ENCODE measurements around the gene GTF2H4.
A peak's percentile ranks its signal among the peaks of the same experiment; 100 is the strongest.

Gene GTF2H4

DNA sequence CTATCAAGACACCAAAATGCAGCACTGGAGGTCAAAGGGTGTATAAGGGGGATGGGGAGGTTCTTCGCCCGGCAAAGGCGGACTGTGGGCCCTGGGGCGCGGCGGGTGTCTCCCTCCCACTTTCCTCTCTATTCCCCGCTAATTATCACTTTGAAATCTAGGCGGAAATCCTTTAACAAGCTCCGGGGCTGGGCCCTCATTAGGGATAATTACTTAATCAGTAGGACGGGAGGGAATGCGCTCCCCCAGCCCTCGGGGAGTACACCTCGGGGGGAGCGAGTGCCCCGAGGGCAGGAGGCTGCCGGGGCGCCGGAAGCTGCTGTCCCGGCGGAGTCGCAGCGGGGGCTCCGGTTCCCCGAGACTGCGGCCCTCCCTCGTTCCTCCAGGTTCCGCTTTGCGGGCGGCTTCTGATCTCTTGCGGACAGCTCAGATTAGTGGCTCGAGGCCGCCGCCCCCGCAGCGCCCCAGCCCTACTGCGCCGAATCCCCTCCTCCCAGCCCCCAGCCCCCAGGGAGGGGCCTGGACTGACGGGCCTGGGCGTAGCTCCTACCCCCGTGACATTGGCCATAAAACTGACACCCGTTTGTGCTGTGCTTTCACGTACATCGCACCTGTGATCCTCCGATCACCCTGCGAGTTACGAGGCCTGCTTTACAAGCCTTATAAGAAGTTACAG lies 47.5 kb downstream of the GTF2H4 start:
- DNase-seq (ENCODE audit: low read depth in 2 of 2) = peak; percentile 66 to 78

DNA sequence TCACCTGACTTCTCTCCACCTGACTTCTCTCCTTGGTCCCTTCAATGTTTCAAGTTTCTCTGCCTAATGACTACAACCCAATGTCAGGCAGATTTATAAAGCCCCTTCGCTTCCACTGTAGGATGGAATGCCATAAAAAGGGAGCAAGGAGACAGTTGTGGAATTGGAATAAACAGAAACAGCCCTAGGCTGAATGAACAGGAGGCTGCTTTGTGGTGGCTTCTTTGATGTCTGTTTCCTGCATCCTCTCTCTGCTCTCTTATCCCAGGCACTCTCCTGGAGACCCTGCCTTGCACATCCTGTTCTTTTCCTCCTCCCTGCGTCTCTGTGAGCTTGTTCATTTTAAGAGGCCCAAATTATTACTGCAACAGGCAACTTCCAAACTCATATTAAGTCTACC lies 49.7 kb downstream of the GTF2H4 start:
- no peak for DNase-seq (ENCODE audit: low read depth in 2 of 2)

DNA sequence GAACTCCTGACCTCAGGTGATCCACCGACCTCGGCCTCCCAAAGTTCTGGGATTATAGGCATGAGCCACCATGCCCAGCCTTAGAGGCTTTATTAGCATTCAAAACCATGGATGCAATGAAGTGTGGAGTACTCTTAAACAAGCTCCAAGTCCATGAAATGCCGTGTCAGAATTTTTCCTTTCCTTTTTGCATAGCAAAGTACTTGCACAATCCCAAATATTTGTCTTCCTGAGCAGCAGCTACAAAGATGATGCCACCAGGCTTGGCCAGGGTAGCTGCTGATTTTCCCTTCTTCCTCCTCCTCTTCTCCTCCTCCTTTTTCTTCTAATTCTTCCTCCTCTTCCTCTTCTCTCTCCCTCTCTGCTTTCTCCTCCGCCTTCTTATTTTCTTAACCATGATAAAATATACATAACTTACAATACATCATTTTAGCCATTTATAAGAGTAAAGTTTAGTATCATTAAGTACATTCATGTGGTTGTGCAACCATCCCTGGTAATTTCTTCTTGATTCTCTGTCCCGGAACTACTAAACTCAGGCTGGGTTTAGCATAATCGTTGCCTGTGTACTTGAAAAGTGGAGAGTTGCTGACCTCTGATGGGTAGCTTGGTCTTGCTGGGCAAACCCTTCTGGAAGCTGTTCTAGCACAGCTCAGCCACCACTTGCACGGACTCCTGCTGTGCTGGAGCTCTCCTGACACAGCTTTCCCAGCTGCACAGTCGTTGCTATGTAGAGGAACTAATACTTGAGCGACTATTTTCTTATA lies 53.1 kb downstream of the GTF2H4 start:
- no peak for DNase-seq (ENCODE audit: low read depth in 2 of 2)

DNA sequence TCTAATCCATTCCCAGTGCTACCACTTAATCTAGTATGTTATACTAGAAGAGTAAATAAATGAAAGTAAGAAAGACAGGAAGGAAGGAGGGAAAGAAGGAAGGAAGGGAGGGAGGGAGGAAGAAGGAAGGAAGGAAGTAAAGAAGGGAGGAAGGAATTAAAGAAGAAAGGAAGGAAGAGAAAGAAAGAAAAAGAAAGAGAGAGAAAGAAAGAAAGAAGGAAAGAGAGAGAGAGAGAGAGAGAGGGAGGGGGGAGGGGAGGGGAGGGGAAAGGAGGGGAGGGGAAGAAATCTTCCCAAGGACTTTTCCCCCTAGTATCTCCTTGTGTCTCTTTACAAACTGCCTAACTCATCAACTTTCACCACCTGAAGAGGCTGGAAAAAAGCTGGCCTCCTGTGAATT lies 54.7 kb downstream of the GTF2H4 start:
- DNase-seq (ENCODE audit: low read depth in 2 of 2) = no peak

DNA sequence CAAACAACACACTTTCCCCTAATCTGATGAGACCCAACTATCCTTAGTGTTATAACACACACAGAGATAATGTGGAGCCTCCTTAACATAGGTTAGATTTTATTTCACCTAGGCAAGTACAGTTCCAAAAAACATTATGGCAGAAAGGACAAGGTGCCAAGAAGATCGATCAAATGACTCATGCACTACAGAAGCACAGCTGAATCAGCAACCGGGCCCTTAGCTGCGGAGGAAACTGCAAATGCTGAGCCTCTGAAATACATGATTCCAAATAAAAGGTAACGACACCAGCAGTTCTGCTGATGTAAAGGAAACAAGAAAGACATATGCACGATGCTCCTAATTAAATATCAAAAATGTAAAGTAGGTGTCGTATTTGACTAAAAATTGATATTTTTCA lies 55.6 kb downstream of the GTF2H4 start:
- no peak for DNase-seq (ENCODE audit: low read depth in 2 of 2)

Measured in stimulated activated CD4-positive, alpha-beta T cell treated with anti-CD3 and anti-CD28 coated beads, Interleukin-12 subunit alpha, Interleukin-12 subunit beta, amount 100 ng/mL, for 24 hours (primary cell).